ENCODE results near the gene INMT.

INMT gene

DNA sequence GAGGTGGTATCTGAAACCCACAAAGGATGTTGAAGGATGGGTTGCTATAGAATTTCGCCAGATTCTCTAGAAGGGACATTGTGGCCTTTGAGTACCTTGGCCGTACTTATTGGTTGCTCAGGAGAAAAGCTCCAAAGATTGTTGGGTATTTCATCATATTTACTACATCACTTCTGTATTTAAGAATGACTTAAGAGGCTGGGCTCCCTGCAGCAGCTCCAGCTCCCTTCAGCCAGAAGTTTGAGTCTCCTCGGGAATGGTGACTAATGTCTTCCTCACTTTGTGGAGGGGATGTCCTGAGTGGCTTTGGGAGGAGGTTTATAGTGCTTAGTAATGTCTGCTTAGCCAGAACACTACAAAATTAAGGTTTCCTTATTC is 37.4 kb downstream of the INMT start:
- DNase-seq, result no peak

GRCh38 chr7:30790356-30790755 is 38.4 kb downstream of the INMT start:
- DNase-seq, result no peak

- no peak for DNase-seq
Observed at GRCh38 chr7:30791114-30791513, 39.2 kb downstream of the INMT start.

DNA sequence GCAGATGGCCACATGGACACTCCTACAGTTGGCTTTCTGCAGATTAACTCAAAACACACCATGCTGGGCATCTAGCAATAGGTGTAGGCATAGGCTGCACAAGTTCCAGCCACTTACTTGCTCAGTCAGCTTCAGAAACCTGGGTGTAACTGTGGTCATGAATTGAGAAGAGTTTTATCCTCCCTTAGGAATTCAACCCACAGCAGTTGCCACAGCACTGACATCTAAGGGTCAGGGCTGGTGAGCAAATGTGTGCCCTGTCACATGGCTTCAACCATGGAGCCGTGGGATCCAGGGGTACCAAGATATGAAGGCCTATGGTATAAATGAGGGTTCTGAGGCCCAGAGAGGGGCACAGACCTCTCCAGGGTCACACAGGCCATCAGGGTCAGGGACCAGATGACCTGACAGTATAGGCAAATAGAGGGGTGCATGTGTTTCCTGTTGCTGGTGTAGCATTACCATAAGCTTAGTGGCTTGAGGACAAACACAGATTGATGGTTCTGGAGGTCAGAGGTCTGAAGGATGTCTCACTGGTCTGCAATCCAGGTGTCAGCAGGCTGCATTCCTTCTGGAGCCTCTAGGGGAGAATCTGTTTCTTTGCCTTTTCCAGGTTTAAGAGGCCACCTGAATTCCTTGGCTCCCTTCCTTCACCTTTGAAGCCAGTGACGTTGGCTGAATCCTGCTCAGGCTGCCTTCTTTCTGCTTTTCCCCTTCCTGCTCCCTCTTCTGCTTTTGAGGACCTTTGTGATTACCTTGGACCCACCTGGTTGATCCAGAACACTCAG is 43.4 kb downstream of the INMT start:
- DNase-seq, result no peak

DNA sequence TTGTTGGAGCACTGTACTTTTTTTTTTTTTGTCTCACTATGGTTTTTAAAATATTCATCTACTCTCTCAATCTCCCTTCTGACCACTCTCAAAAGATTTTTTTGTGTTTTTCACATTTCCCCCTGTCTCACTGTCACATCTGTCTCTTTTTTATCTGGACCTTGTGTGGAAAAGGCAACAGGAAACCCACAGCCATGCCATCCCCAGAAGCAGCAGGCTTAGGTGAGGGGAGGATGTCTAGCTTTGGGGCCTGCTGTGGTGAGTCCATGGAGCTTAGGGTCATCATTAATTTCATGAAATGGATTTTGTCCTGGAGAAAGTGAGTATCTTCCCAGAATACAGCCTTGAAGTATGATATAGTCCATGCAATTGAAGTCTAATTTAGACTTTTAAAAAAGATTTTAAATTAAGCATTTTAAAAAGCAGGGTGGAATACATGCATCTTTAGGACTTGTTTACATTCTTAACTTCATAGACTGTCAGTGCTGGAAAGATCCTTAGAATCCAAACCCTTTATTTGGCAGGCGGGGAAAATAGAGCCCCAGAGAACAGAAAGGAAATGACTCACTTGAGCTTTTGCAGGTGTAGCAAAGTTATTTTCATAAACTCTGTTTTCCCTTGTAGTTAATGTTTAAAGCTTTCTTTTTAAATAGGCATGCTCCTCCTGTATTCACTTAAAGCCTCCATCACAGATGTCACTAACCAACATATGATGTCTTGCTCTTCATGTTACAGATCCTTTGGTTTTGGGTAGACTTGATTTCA is 44.4 kb downstream of the INMT start:
- DNase-seq, result no peak

DNA sequence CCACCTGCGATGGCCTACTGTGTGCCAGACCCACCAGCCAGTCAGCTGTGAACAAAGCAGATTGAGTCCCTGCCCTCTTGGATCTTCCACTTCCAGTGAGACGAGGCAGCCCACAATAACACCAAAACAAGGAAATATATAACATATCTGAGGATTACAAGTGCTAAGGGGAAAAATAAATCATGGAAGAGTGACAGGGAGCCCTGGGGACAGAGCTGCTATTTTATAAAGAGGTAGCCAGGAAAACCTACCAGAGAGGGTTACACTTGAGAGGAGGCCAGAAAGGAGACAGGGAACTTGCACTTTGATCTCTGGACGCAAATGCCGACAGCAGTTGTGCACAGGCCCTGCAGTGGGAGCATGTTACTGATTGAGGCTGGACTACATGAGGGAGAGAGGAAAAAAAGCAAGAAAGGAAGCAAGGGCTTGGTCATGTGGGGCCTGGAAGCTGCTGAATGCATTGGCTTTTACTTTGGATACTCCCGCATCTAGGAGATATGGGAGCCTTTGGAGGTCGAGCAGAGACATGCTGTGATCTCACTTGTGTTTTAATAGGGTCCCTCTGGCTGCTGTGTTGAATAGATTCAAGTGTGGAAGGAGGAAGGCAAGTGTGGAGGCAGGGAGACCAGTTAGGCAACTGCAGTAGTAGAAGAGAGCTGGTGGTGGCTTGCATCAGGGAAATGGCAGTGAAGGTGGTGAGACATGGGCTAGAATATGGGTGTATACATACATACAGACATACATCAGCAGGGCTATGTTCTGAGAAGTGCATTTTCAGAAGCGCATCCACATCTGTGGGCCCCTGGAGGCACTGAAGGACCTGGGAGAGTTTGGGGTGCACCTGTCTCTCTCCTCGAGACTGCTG is 45.5 kb downstream of the INMT start:
- no peak for DNase-seq

DNA sequence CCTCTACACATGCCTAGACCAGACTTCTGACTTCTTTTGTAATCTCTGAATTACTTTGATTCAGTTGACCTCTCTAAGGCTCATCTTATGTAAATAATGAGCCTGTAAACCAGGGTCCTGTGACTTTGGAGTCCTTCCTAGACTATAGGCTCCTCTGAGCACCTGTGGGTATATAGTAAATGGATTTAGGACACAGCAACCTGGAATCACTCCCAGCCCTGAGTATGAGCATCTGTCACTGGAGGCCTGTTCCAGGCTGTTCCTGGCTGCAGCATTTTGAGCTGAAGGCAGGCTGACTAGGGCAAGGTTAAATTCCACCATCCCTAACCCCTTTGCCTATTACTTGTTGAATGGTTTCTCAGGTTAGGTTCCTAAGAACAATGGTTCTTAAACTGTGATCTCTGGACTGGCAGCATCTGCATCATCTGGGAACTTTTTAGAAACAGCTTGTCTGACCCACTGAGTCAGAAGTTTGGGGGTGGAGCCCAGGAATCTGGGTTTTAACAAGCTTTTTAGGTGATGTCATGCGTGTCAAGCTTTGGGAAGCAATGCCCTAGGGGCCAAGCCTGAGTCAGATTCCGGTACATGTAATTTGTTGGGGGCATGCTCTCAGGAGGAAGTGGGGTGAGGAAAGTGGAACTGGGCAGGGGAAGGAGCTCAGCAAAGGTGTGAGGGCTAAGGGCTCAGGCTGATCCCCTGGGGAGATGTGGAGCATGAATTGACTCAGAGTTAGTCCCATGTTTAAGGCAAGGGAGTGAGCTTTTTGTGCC is 47.5 kb downstream of the INMT start:
- DNase-seq, result no peak

DNA sequence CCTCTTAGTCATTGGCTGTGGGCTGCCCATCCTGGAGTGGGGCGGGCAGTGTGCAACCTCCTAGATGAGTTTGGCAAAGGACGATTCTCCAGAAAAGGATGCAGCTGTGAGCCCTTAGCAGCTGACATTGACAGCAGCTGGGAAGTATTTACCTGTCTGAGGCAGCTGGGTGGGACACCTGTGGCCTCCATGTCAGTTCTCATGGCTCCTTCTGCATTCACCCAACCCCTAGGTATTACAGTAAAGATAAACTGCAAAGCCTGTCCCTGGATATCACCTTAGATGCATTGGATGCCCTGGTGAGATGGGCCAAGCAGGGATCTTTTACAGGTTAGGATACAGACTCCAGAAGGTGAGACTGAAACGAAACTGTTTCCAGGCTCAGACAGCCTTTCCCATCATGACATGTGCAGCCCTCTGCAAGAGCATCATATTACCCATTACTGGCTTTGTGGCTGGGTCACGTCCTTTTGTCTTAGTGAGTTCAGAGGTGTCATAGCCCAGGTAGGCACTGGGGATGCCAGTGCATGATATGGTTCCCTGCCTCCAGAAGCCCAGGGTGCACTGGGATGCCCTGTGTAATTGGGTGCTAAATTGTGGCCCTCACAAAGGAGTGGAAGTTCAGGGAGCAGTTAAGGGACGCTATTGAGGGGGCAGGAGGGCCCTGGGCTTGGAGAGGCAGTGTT is 48.2 kb downstream of the INMT start:
- no peak for DNase-seq

DNA sequence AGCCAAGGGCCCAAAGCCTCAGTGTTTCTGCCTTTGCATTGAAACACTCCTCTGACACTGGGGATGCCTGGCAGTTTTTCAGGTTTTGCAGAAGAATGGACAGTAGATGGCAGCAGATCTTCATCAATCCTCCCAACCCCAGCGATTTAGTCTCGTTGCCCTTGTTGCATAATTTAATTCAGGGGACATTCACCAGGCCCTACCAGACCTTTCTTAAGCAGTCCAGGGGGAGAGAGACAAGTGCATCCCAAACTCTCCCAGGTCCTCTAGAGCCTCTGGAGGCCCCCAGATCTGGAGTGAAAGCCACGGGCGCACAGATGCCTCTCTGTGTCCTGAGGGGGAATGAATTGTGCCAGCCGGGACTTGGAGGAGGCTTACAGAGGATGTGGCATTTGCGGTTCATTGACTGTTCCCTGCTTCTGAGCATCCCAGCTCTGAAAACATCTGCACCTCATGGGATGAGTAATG is 48.9 kb downstream of the INMT start:
- DNase-seq, result peak; percentile 59

GRCh38 chr7:30802812-30803211 is 50.9 kb downstream of the INMT start:
- DNase-seq, result no peak

- no peak for DNase-seq
Observed at GRCh38 chr7:30804078-30804661, 52.2 kb downstream of the INMT start.

GRCh38 chr7:30805081-30805691 is 53.3 kb downstream of the INMT start:
- no peak for DNase-seq

- no peak for DNase-seq
Observed at GRCh38 chr7:30805931-30806330, 54.0 kb downstream of the INMT start.
